ENCODE data around the gene TGFBR1.

Gene TGFBR1

GRCh38 chr9:99185934-99186333 is 81.0 kb downstream of the TGFBR1 start:
- TF ChIP-seq CTCF (conservative IDR thresholded peaks at IDR 0.05; ENCODE audit: low read depth, low read length) = no peak
- H3K4me3 ChIP-seq (ENCODE audit: low read length) = no peak overlapping the region
- DNase-seq (ENCODE audit: low read depth) = no peak

- DNase-seq (ENCODE audit: low read depth) = no peak
- H3K4me3 ChIP-seq (ENCODE audit: low read length) = no peak overlapping the region
- TF ChIP-seq CTCF (conservative IDR thresholded peaks at IDR 0.05; ENCODE audit: low read depth, low read length) = no peak
Measured at GRCh38 chr9:99187311-99187710, 82.4 kb downstream of the TGFBR1 start.

- DNase-seq (ENCODE audit: low read depth) = no peak
- no peak overlapping the region for H3K4me3 ChIP-seq (ENCODE audit: low read length)
- no peak for TF ChIP-seq CTCF (conservative IDR thresholded peaks at IDR 0.05; ENCODE audit: low read depth, low read length)
Measured at GRCh38 chr9:99189186-99189585, 84.3 kb downstream of the TGFBR1 start.

GRCh38 chr9:99189887-99190596 is 85.1 kb downstream of the TGFBR1 start:
- TF ChIP-seq CTCF (conservative IDR thresholded peaks at IDR 0.05; ENCODE audit: low read depth, low read length) = no peak
- H3K4me3 ChIP-seq (ENCODE audit: low read length) = no peak overlapping the region
- DNase-seq (ENCODE audit: low read depth) = no peak

- H3K4me3 ChIP-seq (ENCODE audit: low read length) = no peak overlapping the region
- TF ChIP-seq CTCF (conservative IDR thresholded peaks at IDR 0.05; ENCODE audit: low read depth, low read length) = no peak
Measured at GRCh38 chr9:99190597-99191283, 85.8 kb downstream of the TGFBR1 start.

GRCh38 chr9:99192786-99193465 is 88.0 kb downstream of the TGFBR1 start:
- no peak overlapping the region for H3K4me3 ChIP-seq (ENCODE audit: low read length)
- DNase-seq (ENCODE audit: low read depth) = no peak
- TF ChIP-seq CTCF (conservative IDR thresholded peaks at IDR 0.05; ENCODE audit: low read depth, low read length) = peak; percentile 22

More at GRCh38 chr9:99190597-99191283, 85.8 kb downstream of the TGFBR1 start:
- DNase-seq (ENCODE audit: low read depth) = no peak
